Memory B cell (primary cell): ENCODE data around the gene AHNAK2.

ENCODE experiments used
- ATAC-seq: fragments of 150-1000 bp; cut with Tn5 transposase; 2 replicates; pipeline ENCODE4 v1.10.0; 2021; ENCODE audit warnings: low read depth, mild to moderate bottlenecking, moderate library complexity
- DNase-seq, 2 donors: peaks; one replicate each; pipeline ENCODE4 v3.0.0; 2022; ENCODE audit warnings: low spot score in 2 of 2
- H3K27ac Mint-ChIP-seq: one replicate; pipeline ENCODE4 v1.8.0; 2022; ENCODE audit warnings: mild to moderate bottlenecking, moderate library complexity, mixed read lengths
- H3K27me3 Mint-ChIP-seq: one replicate; pipeline ENCODE4 v1.8.0; 2022; ENCODE audit warnings: mixed read lengths
- H3K36me3 Mint-ChIP-seq: one replicate; pipeline ENCODE4 v1.8.0; 2022; ENCODE audit warnings: mild to moderate bottlenecking, mixed read lengths
- H3K4me1 Mint-ChIP-seq: one replicate; pipeline ENCODE4 v1.8.0; 2022; ENCODE audit warnings: mixed read lengths
- H3K4me3 Mint-ChIP-seq: one replicate; pipeline ENCODE4 v1.8.0; 2022; ENCODE audit warnings: mild to moderate bottlenecking, moderate library complexity, mixed read lengths
- H3K9me3 Mint-ChIP-seq: one replicate; pipeline ENCODE4 v1.8.0; 2022; ENCODE audit warnings: mixed read lengths

The AHNAK2 gene

DNA sequence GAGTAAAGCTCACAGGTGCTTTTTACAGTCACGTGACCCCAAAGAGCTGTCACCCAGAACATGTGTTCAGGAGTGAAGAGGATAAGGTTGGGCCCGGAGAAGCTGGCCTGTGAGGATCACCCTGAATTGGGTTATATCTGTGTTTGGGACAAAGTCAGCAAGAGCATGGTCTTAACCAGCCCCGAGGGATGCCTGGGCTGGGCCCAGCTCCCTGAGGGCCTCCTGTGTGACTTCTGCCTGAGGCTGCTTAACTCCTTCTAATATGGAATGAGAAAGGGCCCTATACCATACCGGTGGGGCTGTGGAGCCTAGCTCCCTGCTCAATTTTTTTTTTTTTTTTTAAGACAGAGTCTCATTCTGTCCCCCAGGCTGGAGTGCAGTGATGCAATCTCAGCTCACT is 40.2 kb upstream of the AHNAK2 start:
- Mint-ChIP-seq H3K27ac (no peak overlapping the region), H3K9me3 (no peaks in the 10 kb centered on the region), H3K27me3 (no peaks in the 10 kb centered on the region), H3K4me3 (peak overlapping the region; percentile 88), H3K4me1 (peaks cover 39% of the 10 kb centered on the region), H3K36me3 (peaks cover 5% of the 10 kb centered on the region)
- no peak for DNase-seq
- no peak for ATAC-seq

DNA sequence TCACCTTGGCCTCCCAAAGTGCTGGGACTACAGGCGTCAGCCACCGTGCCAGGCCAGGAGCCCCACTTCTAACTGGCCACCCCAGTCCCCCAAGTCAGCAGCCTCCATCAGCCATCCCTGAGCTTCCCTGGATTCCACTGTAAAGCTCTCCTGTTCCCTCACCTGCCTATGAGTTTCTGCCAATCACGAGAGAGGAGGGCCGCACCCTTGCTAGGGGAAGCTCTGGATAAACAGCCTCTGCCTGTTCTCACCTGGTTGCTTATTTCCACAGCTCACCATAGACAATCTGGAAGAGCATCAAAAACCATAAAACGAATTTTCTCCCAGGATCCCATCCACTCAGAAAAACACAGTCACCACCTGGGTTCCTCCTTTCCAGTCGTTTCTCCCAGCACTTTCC is 37.7 kb upstream of the AHNAK2 start:
- peak overlapping the region; percentile 80 for H3K27ac Mint-ChIP-seq
- ATAC-seq (no peak), DNase-seq (no peak)
- peaks cover 5% of the 10 kb centered on the region for H3K36me3 Mint-ChIP-seq
- peak overlapping the region; percentile 27 for H3K4me3 Mint-ChIP-seq
- H3K27me3 Mint-ChIP-seq: no peaks in the 10 kb centered on the region
- no peaks in the 10 kb centered on the region for H3K9me3 Mint-ChIP-seq
- H3K4me1 Mint-ChIP-seq: peaks cover 46% of the 10 kb centered on the region

DNA sequence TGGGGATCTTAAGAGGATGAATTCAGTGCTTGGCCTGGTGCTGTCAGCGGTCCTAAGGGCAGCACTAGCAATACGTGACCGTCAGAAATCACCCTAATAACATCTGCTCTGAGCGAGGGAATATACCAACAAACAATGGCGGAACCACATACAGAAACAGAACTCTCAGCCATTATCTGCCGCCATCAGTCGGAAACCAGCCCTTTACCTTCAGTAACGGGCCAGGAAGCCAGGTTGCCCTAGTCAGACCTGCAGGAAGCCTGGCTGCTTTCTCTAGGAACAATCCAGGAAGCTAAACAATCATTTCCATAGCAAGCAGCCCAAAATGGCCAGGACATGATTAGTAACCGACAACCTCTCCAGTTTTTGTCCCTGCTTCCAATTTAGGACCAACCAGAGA is 37.1 kb upstream of the AHNAK2 start:
- peaks cover 5% of the 10 kb centered on the region for H3K36me3 Mint-ChIP-seq
- no peaks in the 10 kb centered on the region for H3K9me3 Mint-ChIP-seq
- no peak overlapping the region for H3K4me3 Mint-ChIP-seq
- no peak overlapping the region for H3K27ac Mint-ChIP-seq
- DNase-seq: no peak
- no peaks in the 10 kb centered on the region for H3K27me3 Mint-ChIP-seq
- no peak for ATAC-seq
- H3K4me1 Mint-ChIP-seq: peaks cover 46% of the 10 kb centered on the region

DNA sequence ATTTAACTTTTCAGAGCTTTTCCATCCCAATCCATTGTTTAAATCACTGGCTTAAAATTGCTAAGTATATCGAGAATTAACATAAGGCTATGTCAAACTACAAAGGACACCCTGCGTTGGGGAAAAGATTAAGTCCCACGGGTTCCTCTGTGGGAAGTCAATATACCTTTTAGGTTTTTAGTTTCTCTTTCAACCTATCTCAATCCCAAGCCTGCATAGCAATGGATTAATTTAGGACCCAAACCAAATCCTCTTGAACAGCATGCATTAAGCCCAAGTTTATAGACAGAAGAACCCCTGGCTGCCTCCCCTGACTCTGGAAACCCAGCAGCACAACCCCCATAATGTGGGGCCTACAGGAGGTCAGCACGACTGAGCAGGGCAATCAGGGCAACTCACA is 36.5 kb upstream of the AHNAK2 start:
- Mint-ChIP-seq H3K4me3 (no peak overlapping the region), H3K27ac (peak overlapping the region; percentile 74), H3K4me1 (peaks cover 46% of the 10 kb centered on the region), H3K9me3 (no peaks in the 10 kb centered on the region), H3K27me3 (no peaks in the 10 kb centered on the region), H3K36me3 (peaks cover 5% of the 10 kb centered on the region)
- DNase-seq (no peak), ATAC-seq (no peak)

DNA sequence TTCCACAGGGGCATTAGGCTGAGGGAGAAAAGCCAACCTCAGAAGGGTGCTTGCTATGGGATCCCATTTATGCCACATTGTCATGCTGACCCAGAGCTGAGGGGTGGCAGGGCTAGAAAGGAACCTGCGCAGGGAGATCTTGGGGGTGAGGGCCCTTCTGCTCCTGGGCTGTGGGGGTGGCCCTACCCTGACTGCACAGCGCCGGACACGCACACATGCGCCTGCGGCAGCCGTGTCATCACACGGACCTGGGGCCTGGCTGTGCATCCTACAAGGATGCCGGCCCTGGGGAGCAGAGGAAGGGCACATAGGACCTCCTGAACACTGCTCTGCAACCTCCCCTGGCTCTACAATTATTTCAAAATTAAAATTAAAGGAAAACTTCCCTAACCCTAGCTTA is 35.9 kb upstream of the AHNAK2 start:
- no peak for ATAC-seq
- Mint-ChIP-seq H3K36me3 (peaks cover 5% of the 10 kb centered on the region), H3K27ac (no peak overlapping the region), H3K4me3 (no peak overlapping the region), H3K27me3 (no peaks in the 10 kb centered on the region), H3K9me3 (no peaks in the 10 kb centered on the region), H3K4me1 (peaks cover 45% of the 10 kb centered on the region)
- no peak for DNase-seq

DNA sequence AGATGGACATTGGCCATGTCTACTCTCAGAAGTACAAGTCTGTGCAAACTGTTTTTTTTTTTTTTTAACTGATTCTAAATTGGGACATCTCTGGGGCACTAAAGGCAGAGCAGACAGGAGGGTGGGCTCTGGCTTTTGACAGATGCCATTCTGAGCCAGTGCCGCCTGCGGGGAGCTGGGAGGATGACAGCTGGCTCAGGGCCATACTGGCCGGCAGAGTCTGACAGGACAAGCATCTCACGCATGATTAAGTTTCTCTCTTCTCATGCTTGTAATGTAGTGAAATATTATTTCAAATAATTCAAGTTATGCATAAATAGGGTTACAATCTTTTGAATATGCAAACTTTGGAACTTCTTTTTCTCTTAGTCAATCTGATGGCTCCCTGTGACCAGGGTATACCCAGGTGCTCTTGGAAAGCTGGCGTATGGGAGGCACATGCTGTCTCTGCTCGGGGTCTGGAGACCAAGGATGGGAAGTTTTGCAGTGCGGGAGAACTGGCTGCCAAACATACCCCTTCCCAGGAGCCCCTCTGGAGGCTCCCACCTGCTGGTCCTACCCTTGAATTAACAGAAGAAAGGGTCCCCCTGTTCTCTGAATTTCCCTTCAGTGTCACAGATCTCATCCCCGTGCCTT is 35.1 kb upstream of the AHNAK2 start:
- ATAC-seq (peak; percentile 41), DNase-seq (no peak)
- Mint-ChIP-seq H3K4me1 (peaks cover 43% of the 10 kb centered on the region), H3K27ac (no peak overlapping the region), H3K27me3 (no peaks in the 10 kb centered on the region), H3K36me3 (peaks cover 5% of the 10 kb centered on the region), H3K4me3 (no peak overlapping the region), H3K9me3 (no peaks in the 10 kb centered on the region)

DNA sequence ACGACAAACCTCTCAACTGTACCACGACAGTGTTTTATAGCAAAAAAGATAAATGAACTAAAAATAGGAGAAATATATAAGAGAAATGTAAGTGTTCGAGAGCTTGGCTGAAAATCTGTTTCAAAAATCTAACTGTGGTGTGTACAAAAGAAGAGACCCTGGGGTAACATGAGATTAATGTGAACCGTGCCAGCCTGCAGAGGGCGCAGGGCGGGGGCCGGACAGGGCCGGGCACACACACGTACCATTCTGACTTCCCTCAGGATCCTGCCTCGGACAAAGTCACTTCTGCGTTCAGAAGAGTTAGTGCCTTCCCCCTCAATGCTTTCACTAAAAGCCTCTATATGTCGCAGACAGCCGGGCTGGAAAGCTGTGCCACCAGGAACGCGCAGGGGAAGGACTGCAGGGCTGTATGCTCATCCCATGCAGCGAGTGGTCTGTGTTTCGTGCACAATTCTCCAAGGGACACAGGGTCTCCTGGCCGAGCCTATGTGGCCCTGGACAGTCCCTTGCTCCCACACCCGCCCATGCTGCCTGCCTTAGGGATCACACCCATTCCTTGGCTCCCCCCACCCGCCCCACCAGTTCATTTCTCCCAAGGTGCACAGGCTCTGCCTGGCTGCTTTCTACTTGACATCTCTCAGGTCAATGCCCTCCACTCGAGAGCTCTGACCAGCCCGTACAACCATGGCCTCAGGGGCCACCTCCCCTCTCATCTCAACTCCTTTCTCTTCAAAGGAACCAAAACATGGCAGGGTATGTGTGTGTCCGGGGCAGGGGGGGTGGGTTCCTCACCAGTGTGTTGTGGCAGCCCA is 34.2 kb upstream of the AHNAK2 start:
- ATAC-seq (peak; percentile 70), DNase-seq (peak in 1 of 2 donors; percentile 21)
- Mint-ChIP-seq H3K36me3 (peaks cover 5% of the 10 kb centered on the region), H3K4me3 (no peak overlapping the region), H3K9me3 (no peaks in the 10 kb centered on the region), H3K4me1 (peaks cover 40% of the 10 kb centered on the region), H3K27me3 (no peaks in the 10 kb centered on the region), H3K27ac (no peak overlapping the region)

DNA sequence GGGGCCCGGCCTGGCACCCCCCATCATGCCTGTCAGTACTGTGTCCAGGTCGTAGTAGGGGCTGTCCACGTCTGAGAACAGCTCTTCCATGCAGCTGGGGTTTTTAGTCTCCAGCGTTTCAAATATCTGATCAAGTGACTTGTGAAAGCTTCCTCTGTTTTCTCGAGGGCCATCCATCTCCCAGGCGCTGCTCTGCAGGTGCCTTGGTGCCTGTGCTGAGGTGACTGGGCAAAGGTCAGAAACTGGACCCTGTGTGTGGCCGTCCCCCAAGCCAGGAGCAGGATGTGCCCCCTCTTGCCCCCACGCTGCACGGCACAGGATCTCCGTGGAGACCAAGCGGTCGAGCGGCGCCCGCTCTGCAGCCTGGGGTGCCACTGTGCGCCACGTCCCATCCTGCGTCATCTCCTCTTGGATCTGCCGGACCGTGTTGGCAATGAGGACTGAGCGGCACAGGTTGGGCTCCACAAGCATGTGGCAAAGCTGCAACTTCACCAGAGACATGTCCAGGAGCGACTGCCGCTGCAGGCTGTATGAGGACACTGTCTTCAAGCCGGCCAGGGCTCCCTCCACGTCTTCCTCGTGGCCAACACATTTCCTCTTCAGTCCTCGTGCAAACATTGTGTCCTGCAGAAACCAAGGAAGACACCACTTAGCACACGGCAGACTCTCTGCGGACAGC is 33.3 kb upstream of the AHNAK2 start:
- H3K36me3 Mint-ChIP-seq: peaks cover 2% of the 10 kb centered on the region

DNA sequence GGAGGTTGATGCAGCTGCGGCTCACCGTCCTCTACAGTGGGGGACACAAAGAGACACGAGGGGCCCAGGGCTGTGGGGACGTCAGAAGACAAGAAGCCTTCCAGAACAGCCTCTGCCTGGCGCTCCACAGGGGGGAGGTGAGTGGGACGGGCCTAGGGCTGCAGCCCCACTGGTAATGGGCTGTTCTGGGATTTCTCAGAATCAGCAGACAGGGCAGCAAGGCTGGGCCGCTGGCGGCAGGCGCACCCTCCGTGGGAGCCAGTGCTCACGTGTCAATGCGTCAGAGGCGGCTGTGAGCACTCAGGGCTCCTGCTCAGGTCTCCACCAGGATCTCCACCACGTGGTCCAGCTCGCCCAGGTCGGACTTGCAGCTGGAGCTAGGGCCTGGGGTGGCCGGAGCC is 32.7 kb upstream of the AHNAK2 start:
- Mint-ChIP-seq H3K27ac (no peak overlapping the region), H3K27me3 (no peaks in the 10 kb centered on the region), H3K9me3 (no peaks in the 10 kb centered on the region), H3K4me1 (peaks cover 30% of the 10 kb centered on the region), H3K36me3 (no peaks in the 10 kb centered on the region), H3K4me3 (no peak overlapping the region)
- ATAC-seq (no peak), DNase-seq (no peak)

More for the DNA sequence above, 33.3 kb upstream of the AHNAK2 start:
- Mint-ChIP-seq H3K9me3 (no peaks in the 10 kb centered on the region), H3K27me3 (no peaks in the 10 kb centered on the region), H3K27ac (no peak overlapping the region), H3K4me1 (peaks cover 36% of the 10 kb centered on the region), H3K4me3 (no peak overlapping the region)
- ATAC-seq (no peak), DNase-seq (no peak)

DNA sequence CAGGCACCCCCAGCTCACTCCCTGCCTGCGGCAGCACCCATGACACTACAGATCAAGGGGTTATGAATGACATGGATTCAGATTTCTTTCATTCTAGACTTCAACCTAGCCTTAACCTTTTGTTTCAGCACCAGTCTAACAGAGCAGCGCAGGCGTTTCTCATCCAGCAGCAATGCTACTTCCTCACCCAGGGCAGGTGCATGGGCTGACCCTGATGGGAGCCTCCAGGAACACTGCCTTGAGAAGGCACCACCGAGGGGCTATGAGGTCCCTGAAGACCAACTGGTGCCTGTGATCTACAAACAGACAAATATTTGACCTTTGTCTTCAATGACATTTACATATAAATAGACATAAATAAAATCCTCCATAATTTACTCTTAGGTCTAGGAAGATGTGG is 31.9 kb upstream of the AHNAK2 start:
- Mint-ChIP-seq H3K36me3 (no peaks in the 10 kb centered on the region), H3K27me3 (no peaks in the 10 kb centered on the region), H3K9me3 (no peaks in the 10 kb centered on the region), H3K27ac (no peak overlapping the region), H3K4me1 (peaks cover 26% of the 10 kb centered on the region), H3K4me3 (no peak overlapping the region)
- ATAC-seq (no peak), DNase-seq (no peak)

DNA sequence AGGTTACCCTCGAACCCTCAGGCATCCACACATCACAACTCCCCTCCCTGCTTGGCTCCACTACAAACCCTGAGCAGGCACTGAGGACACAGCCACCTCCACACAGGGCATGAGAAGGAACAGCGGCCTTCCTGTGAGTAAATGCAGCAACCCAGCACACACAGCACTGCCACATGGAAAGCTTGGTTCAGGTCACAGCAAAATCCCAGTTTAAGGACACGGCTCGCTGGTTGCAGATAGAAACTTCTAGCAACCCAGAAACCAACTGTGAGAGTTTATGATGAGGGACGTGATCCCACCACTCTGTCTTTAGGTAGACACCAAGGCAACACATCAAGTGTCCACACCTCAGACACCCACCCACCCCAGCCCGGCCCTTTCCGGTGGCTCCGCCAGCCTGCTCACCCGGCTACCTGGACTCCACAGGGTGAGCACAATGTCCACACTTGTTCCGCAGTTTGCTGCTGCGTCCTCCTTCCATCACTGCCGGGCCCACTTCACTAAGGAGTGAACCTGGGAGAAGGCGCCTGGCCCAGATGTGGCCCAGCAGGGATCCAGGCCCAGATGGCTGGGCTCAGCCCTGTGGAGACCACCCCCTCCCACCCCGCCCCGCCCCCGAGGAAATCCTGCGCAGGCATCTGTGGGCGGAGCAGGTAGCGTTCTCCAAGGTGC is 29.6 kb upstream of the AHNAK2 start:
- Mint-ChIP-seq H3K36me3 (no peaks in the 10 kb centered on the region), H3K4me3 (no peak overlapping the region), H3K4me1 (peaks cover 9% of the 10 kb centered on the region), H3K27ac (no peak overlapping the region), H3K9me3 (no peaks in the 10 kb centered on the region), H3K27me3 (no peaks in the 10 kb centered on the region)
- DNase-seq (no peak), ATAC-seq (no peak)

DNA sequence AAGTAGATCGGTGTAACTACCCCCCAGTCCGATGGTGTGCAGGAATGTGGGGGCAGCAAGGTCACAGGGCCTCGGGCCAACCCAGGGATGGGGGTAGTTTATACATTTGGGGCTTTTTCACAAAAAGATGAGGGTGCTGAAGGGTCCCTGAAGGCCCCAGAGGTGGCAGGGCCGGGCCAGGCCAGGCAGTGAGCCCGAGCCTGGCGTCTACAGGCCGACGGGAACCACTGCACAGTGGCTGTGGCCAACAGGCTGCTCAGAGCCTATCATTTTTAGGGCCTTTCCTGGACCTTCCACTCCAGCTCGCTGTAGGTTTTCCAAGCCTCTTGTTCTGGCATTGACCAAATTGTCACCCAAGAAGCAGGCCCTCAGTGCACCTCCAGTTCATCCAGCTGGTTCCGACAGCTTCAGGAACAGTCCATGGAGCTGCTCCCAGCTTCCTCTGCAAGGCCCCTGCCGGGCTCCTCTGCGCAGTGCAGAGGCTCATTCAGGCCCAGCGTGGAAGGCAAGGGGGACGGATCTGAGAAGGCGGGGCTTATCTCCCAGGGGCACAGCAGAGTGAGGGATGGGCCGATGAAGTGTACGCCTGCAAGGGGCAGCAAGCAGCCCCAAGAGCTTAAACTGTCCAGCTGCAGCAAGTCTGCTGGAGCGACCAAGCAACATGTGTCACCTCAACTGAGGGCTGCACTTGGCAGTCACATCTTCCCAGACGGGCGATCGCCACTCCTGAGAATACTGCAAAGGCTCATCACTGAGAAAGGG is 28.8 kb upstream of the AHNAK2 start:
- no peak overlapping the region for H3K4me3 Mint-ChIP-seq
- H3K4me1 Mint-ChIP-seq: peaks cover 4% of the 10 kb centered on the region
- no peaks in the 10 kb centered on the region for H3K36me3 Mint-ChIP-seq
- no peak for ATAC-seq
- no peaks in the 10 kb centered on the region for H3K9me3 Mint-ChIP-seq
- H3K27me3 Mint-ChIP-seq: no peaks in the 10 kb centered on the region
- H3K27ac Mint-ChIP-seq: no peak overlapping the region
- DNase-seq: no peak

DNA sequence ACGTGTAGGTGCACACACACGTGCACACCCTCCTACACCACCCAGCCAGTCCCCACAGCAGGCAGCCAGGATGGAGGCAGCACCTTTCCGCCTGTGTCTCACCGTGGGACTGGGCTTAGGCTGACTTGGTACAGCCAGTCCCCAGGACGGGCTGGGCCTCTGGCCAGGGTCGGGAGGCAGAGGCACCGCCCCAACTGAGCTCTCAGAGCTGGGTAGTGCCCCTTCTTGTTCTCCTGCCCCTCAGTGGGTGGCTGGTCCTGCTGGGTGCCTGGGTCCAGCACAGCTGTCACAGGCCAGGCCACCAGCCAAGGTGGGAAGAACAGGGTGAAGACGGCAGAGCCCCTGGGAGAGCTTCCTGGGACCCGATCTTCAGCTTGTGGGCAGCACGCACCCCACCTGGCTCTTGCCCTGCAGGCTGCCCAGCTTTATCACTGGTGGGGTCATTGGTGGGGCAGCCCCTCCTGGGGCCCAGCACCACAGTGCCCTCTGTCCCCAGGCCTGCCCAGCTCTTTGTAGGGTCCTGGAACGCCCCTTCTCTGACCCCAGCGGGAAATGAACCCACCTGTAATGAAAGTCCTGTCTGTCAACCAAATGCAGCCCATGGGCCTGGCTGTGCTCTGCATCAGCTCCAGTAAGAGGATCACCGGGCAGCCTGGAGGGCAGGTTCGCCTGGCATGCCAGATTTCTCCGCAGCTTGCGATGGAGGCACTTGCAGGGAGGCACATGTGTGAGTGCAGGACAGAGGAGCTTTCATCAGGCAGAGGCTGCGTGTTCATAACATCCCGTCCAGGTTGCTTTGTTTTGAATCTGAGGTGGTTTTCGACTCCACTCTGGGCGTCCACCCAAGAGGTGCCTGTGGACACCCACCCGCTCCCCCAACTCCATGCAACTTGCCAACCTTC is 28.0 kb upstream of the AHNAK2 start:
- Mint-ChIP-seq H3K9me3 (no peaks in the 10 kb centered on the region), H3K27ac (no peak overlapping the region), H3K36me3 (no peaks in the 10 kb centered on the region), H3K4me1 (no peaks in the 10 kb centered on the region), H3K27me3 (no peaks in the 10 kb centered on the region), H3K4me3 (no peak overlapping the region)
- DNase-seq (no peak), ATAC-seq (no peak)
